AG08395 (cell line): ENCODE results near the gene DSN1.
"Not testable (repeated sequence)": the region's sequence is repeated elsewhere in the genome, so short reads cannot be mapped to it uniquely, and the experiment has no call there.

Experiments used
- DNase-seq: peaks from one replicate; pipeline ENCODE4 v3.0.0; 2012; ENCODE audit warnings: mixed read lengths, low spot score

DSN1 gene

GRCh38 chr20:36773597-36774390, at the start of gene DSN1:
Gene DSN1, minus strand, starts transcription at chr20:36773763. Its CDS starts 2,305 bp downstream, at chr20:36771458.
- peak; percentile 100 for DNase-seq

- no peak for DNase-seq
Measured at GRCh38 chr20:36823121-36823520, 49.6 kb upstream of the DSN1 start.

GRCh38 chr20:36821964-36822437, 48.4 kb upstream of the DSN1 start:
- peak; percentile 72 for DNase-seq

GRCh38 chr20:36820928-36821327, 47.4 kb upstream of the DSN1 start:
- no peak for DNase-seq

GRCh38 chr20:36820073-36820472, 46.5 kb upstream of the DSN1 start:
- no peak for DNase-seq

- DNase-seq = no peak
Measured at GRCh38 chr20:36819659-36820058, 46.1 kb upstream of the DSN1 start.

GRCh38 chr20:36818861-36819260, 45.3 kb upstream of the DSN1 start:
- DNase-seq = no peak

- no peak for DNase-seq
Measured at GRCh38 chr20:36818185-36818584, 44.6 kb upstream of the DSN1 start.

- DNase-seq = no peak
Measured at GRCh38 chr20:36817496-36817895, 43.9 kb upstream of the DSN1 start.

GRCh38 chr20:36815454-36816091, 42.0 kb upstream of the DSN1 start:
- DNase-seq = no peak

GRCh38 chr20:36812594-36813463, 39.3 kb upstream of the DSN1 start:
- no peak for DNase-seq

- peak; percentile 70 for DNase-seq
Measured at GRCh38 chr20:36808317-36809257, 35.0 kb upstream of the DSN1 start.

- DNase-seq = no peak
Measured at GRCh38 chr20:36806049-36806448, 32.5 kb upstream of the DSN1 start.

- no peak for DNase-seq
Measured at GRCh38 chr20:36805396-36805795, 31.8 kb upstream of the DSN1 start.

- no peak for DNase-seq
Measured at GRCh38 chr20:36804425-36804824, 30.9 kb upstream of the DSN1 start.

- DNase-seq = peak; percentile 63
Measured at GRCh38 chr20:36802326-36803222, 29.0 kb upstream of the DSN1 start.

- DNase-seq = no peak
Measured at GRCh38 chr20:36800410-36800809, 26.8 kb upstream of the DSN1 start.

- not testable (repeated sequence) for DNase-seq
Measured at GRCh38 chr20:36799313-36799712, 25.8 kb upstream of the DSN1 start.

- DNase-seq = no peak
Measured at GRCh38 chr20:36796875-36797274, 23.3 kb upstream of the DSN1 start.

- no peak for DNase-seq
Measured at GRCh38 chr20:36796117-36796516, 22.6 kb upstream of the DSN1 start.
